ENCODE measurements around the gene NXN. TPM values are rescaled to one million over a fixed set of nuclear protein-coding genes. Genes with fewer than 3 reads are reported as not detected.
"Not testable (repeated sequence)": the region's sequence is repeated elsewhere in the genome, so short reads cannot be mapped to it uniquely, and the experiment has no call there.

NXN gene
- total RNA-seq, 4 donors from 2014 or later, result 10.6 to 222 (median 13.8) TPM

DNA sequence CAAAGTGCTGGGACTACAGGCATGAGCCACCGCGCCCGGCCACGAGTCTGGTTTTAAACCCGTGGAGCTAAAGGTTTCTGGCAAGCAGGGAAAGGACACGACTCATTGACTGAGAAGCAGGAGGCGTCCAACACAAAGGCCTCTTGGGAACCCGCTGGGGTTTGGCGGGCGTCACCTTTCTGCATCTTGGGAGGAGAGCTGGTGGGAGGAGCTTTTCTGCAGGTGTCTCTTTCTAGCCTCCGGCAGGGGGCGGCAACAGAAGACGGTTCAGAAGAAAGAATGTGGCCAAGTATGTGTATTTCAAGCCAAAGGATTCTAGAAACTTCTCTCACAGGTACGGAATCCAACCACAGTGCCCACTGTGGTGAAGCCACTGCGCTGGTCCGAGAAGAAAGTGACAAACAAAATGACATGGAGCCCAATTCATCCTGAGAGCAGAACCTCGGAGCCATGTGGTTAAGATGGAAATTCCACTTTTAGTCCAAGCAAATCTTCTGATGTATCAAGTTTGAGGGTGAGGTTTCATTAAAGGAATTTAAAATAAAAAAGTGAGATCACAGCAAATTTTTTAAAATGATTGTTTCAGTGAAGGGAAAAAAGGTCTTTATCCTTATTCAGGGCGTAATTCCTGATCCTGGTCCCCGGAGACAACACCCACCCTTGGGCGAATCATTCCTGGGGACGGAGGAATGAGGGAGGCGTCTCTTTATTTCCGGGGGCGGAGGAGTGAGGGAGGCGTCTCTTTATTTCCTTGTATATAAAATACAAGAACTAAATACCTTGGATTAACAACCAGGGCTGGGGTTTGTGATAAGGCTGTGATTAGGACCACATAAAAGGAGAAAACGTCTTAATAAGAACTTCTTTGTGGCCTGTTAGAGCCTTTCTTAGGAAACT is 99.8 kb downstream of the NXN start:
- Histone ChIP-seq H3K9me3 (no peaks in the 10 kb centered on the region), H3K27me3 (no peaks in the 10 kb centered on the region), H3K27ac (peak overlapping the region; percentile 46 to 89 (median 85)), H3K4me1 (peaks cover 21 to 42% (median 26%) of the 10 kb centered on the region in 4 donors), H3K4me3 (no peak overlapping the region), H3K36me3 (no peaks in the 10 kb centered on the region)
- in situ Hi-C loops (cut with MboI; ENCODE audit: low pct_ligation_motif_present in 1 of 4, low pct_unique_long_range_greater_than_20kb in 1 of 4, low sequenced_read_pairs in 3 of 4), result no loop called here
- no peak for TF ChIP-seq EP300 (IDR thresholded peaks at IDR 0.05; ENCODE audit: low read depth)
- TF ChIP-seq, protein P1, sequence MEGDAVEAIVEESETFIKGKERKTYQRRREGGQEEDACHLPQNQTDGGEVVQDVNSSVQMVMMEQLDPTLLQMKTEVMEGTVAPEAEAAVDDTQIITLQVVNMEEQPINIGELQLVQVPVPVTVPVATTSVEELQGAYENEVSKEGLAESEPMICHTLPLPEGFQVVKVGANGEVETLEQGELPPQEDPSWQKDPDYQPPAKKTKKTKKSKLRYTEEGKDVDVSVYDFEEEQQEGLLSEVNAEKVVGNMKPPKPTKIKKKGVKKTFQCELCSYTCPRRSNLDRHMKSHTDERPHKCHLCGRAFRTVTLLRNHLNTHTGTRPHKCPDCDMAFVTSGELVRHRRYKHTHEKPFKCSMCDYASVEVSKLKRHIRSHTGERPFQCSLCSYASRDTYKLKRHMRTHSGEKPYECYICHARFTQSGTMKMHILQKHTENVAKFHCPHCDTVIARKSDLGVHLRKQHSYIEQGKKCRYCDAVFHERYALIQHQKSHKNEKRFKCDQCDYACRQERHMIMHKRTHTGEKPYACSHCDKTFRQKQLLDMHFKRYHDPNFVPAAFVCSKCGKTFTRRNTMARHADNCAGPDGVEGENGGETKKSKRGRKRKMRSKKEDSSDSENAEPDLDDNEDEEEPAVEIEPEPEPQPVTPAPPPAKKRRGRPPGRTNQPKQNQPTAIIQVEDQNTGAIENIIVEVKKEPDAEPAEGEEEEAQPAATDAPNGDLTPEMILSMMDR (IDR thresholded peaks at IDR 0.05), result peak; percentile 40 to 53 (median 48)
- no peak for TF ChIP-seq POLR2A (IDR thresholded peaks at IDR 0.05)
- TF ChIP-seq POLR2AphosphoS5 (IDR thresholded peaks at IDR 0.05), result no peak
- DNase-seq, result peak; percentile 71
- intact Hi-C loops (cut with DNase I; ENCODE audit: low total_unique reads), result loop anchor here (10.0 kb wide), 1 partner anchor 95 kb away; the partner anchor contains the start of gene NXN
- 14 to 30% methylated on average over 5 to 26 of the region's 26 CpGs for WGBS, 2 donors (ENCODE audit: low coverage in 1 of 2)

DNA sequence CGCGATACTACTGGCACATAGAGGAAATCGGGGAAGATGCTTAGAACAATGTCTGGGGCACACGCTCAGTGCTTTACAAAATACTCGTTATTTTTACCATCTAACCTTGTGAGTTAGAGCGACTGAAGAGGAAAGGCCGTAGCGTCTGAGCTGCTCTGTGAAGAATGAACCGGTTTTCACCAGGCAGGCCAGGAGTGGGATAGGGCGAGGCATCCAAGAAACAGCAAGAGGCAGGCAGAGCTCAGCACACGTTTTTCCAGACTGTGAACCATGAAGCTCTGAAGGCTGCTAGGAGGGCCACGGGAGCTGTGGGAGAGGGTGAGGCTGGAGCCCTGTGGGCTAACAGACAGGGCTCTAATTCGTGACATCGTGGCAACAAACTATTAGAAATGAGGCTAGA is 101.9 kb downstream of the NXN start:
- intact Hi-C loops (cut with DNase I; ENCODE audit: low total_unique reads), result no loop called here
- no peak for TF ChIP-seq EP300 (IDR thresholded peaks at IDR 0.05; ENCODE audit: low read depth)
- no peak for TF ChIP-seq POLR2AphosphoS5 (IDR thresholded peaks at IDR 0.05)
- no peak for TF ChIP-seq POLR2A (IDR thresholded peaks at IDR 0.05)
- TF ChIP-seq, protein P1 (IDR thresholded peaks at IDR 0.05), result no peak
- H3K4me3 ChIP-seq, result no peak overlapping the region
- no peak for DNase-seq
- peak overlapping the region in 1 of 4 donors; percentile 26 for H3K27ac ChIP-seq
- in situ Hi-C loops (cut with MboI; ENCODE audit: low pct_ligation_motif_present in 1 of 4, low pct_unique_long_range_greater_than_20kb in 1 of 4, low sequenced_read_pairs in 3 of 4), result no loop called here
- H3K36me3 ChIP-seq, result no peaks in the 10 kb centered on the region
- H3K9me3 ChIP-seq, result no peaks in the 10 kb centered on the region
- peaks cover 17 to 26% (median 20%) of the 10 kb centered on the region in 4 donors for H3K4me1 ChIP-seq
- H3K27me3 ChIP-seq, result no peaks in the 10 kb centered on the region
- WGBS, 2 donors (ENCODE audit: low coverage in 1 of 2), result 72 to 83% methylated on average over 8 to 14 of the region's 14 CpGs

DNA sequence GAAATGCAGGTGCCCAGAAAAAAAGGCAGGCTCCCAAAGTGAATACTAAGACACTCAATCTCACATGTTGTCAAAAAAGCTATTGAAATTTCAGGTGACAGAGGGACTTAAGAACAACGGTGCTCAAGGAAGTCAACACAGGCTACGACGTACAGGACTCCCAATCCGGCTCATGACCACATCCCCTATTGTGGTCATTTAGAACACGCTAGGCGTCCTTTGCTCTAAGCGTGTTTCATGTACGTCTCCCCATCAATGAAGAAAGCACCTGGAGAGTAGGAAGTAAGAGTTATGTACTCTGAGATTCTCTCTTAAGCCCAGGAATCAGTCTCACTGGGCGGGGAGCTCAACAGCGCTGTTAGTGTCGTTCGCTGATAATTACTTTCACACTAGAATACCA is 103.3 kb downstream of the NXN start:
- DNase-seq, result no peak
- no peak overlapping the region for H3K27ac ChIP-seq
- H3K27me3 ChIP-seq, result no peaks in the 10 kb centered on the region
- intact Hi-C loops (cut with DNase I; ENCODE audit: low total_unique reads), result no loop called here
- H3K4me1 ChIP-seq, result peaks cover 15 to 23% (median 18%) of the 10 kb centered on the region in 4 donors
- WGBS, 2 donors (ENCODE audit: low coverage in 1 of 2), result 76 to 79% methylated on average over 10 to 12 of the region's 12 CpGs
- H3K4me3 ChIP-seq, result no peak overlapping the region
- in situ Hi-C loops (cut with MboI; ENCODE audit: low pct_ligation_motif_present in 1 of 4, low pct_unique_long_range_greater_than_20kb in 1 of 4, low sequenced_read_pairs in 3 of 4), result no loop called here
- no peaks in the 10 kb centered on the region for H3K9me3 ChIP-seq
- TF ChIP-seq POLR2AphosphoS5 (IDR thresholded peaks at IDR 0.05) (no peak), EP300 (IDR thresholded peaks at IDR 0.05; ENCODE audit: low read depth) (no peak), POLR2A (IDR thresholded peaks at IDR 0.05) (no peak)
- no peaks in the 10 kb centered on the region for H3K36me3 ChIP-seq

DNA sequence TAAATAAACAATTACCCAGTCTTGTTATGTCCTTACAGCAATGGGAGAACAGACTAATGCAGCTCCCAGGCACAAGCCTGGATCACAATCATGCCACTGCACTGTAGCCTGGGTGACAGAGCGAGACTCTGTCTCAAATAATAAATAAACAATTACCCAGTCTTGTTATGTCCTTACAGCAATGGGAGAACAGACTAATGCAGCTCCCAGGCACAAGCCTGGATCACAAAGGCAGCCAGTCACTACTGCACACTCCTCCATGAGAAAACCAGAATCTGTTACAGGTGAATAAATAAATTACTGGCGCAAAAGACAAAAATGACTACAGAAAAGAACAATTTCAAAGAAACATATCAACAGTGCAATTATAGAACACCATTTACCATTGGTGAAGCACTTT is 105.0 kb downstream of the NXN start:
- peaks cover 3 to 22% (median 12%) of the 10 kb centered on the region in 4 donors for H3K4me1 ChIP-seq
- H3K27ac ChIP-seq; H3K27me3 ChIP-seq; H3K36me3 ChIP-seq; intact Hi-C loops (cut with DNase I; ENCODE audit: low total_unique reads); in situ Hi-C loops (cut with MboI; ENCODE audit: low pct_ligation_motif_present in 1 of 4, low pct_unique_long_range_greater_than_20kb in 1 of 4, low sequenced_read_pairs in 3 of 4); H3K9me3 ChIP-seq; DNase-seq; H3K4me3 ChIP-seq: not testable (repeated sequence)
- 59 to 82% methylated on average over 2 of the region's 2 CpGs for WGBS, 2 donors (ENCODE audit: low coverage in 1 of 2)

DNA sequence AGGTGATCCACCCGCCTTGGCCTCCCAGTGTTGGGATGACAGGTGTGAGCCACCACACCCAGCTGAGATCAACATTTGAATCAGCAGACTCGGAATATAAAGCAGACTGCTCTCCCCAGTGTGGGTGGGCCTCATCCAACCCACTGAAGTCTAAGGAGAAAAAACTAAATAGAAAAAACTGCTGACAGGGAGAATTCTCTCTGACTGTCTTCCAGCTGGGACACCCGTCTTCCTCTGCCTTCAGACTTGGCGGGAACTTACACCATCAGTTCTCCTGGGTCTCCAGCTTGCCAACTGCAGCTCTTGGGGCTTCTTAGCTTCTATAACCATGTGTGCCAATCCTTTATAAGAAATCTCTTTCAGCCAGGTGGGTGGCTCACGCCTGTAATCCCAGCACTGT is 106.7 kb downstream of the NXN start:
- intact Hi-C loops (cut with DNase I; ENCODE audit: low total_unique reads) (no loop called here), in situ Hi-C loops (cut with MboI; ENCODE audit: low pct_ligation_motif_present in 1 of 4, low pct_unique_long_range_greater_than_20kb in 1 of 4, low sequenced_read_pairs in 3 of 4) (no loop called here)
- WGBS, 2 donors (ENCODE audit: low coverage in 1 of 2), result 91% methylated on average over 5 of the region's 5 CpGs; no CpG with 5 or more reads in 1 of the 2 donors
- H3K4me3 ChIP-seq, result no peak overlapping the region
- peaks cover 8 to 30% (median 15%) of the 10 kb centered on the region in 4 donors for H3K4me1 ChIP-seq
- DNase-seq, result no peak
- no peak for TF ChIP-seq POLR2A (IDR thresholded peaks at IDR 0.05)
- TF ChIP-seq EP300 (IDR thresholded peaks at IDR 0.05; ENCODE audit: low read depth), result no peak
- no peak for TF ChIP-seq POLR2AphosphoS5 (IDR thresholded peaks at IDR 0.05)
- TF ChIP-seq, protein P1 (IDR thresholded peaks at IDR 0.05), result no peak
- H3K27ac ChIP-seq, result peak overlapping the region in 2 of 4 donors; percentile 43 to 88
- H3K27me3 ChIP-seq, result no peaks in the 10 kb centered on the region
- no peaks in the 10 kb centered on the region for H3K9me3 ChIP-seq
- no peaks in the 10 kb centered on the region for H3K36me3 ChIP-seq

All from transverse colon (tissue), 4 donors.